Upper lobe of left lung (tissue), 6 donors: Measurements from ENCODE around the gene CD200R1L. TPM values are rescaled to one million over a fixed set of nuclear protein-coding genes. Genes with fewer than 3 reads are reported as not detected.

ENCODE experiments used
- ATAC-seq, 2 donors: fragments of 200-7000 bp; cut with Tn5 transposase; one replicate each; pipeline ENCODE4 v1.9.1; 2022; ENCODE audit warnings: mild to moderate bottlenecking in 2 of 2, moderate library complexity in 2 of 2; ENCODE audit not compliant: low FRiP score in 2 of 2
- DNase-seq, 2 donors: peaks; one replicate each; pipeline ENCODE4 v3.0.0-alpha.2; 2019 to 2020
- H3K27ac ChIP-seq, 4 donors: fragments of 200-600 bp; sonication (generic); one replicate each; pipeline ENCODE4 v1.5.1; 2016 to 2019
- H3K27me3 ChIP-seq, 4 donors: fragments of 200-600 bp; sonication (generic); one replicate each; pipeline ENCODE4 v1.5.1; 2017 to 2019
- H3K36me3 ChIP-seq, 4 donors: fragments of 200-600 bp; sonication (generic); one replicate each; pipeline ENCODE4 v1.5.1; 2016 to 2019
- H3K4me1 ChIP-seq, 4 donors: fragments of 200-600 bp; sonication (generic); one replicate each; pipeline ENCODE4 v1.5.1; 2018 to 2019
- H3K4me3 ChIP-seq, 4 donors: fragments of 200-600 bp; sonication (generic); one replicate each; pipeline ENCODE4 v1.5.1; 2017 to 2019; ENCODE audit warnings: mild to moderate bottlenecking in 2 of 4, moderate library complexity in 1 of 4
- H3K9me3 ChIP-seq, 4 donors: fragments of 200-600 bp; sonication (generic); one replicate each; pipeline ENCODE4 v1.5.1; 2018 to 2019
- CTCF ChIP-seq, 6 experiments: fragments of 450-650 bp in 4 of 6; fragments of 200-600 bp in 2 of 6; sonication (generic) in 2 of 6; IDR thresholded peaks; one replicate each; pipeline ENCODE4 v1.5.1; 2016 to 2019; ENCODE audit warnings: antibody characterized with exemption in 6 of 6
- EP300 ChIP-seq, 4 donors: sonication (generic); formaldehyde crosslinking; IDR thresholded peaks; one replicate each; pipeline ENCODE4 v1.5.1; 2017; ENCODE audit warnings: antibody characterized with exemption in 4 of 4, control low read depth in 2 of 4
- POLR2A ChIP-seq, 4 donors: fragments of 450-650 bp; IDR thresholded peaks; one replicate each; pipeline ENCODE4 v1.5.1; 2016 to 2017; ENCODE audit warnings: antibody characterized with exemption in 4 of 4, mild to moderate bottlenecking in 2 of 4
- POLR2AphosphoS5 ChIP-seq, 2 donors: sonication (generic); formaldehyde crosslinking; IDR thresholded peaks; one replicate each; pipeline ENCODE4 v1.5.1; 2017; ENCODE audit warnings: antibody characterized with exemption in 2 of 2
- WGBS, 2 donors: methylation state at CpG; one replicate each; pipeline ENCODE4 v1.1.5; 2017 to 2018; 5-methylcytosine and 5-hydroxymethylcytosine counted together
- total RNA-seq, 6 donors: library from RNA; depleted of rRNA in 4 of 6; stranded (reverse); fragments of >200 nt in 4 of 6; gene quantifications; one replicate each; pipeline versions ENCODE4 v1.1.0 to v1.2.1, GENCODE V29; 2016 to 2021
- donor health status: DM: no; HTN: no; CAD: no; lungs with moderate emphysema.
- donor health status: DM: no; HTN: yes; CAD: no; lungs with severe emphysema.

CD200R1L gene
- total RNA-seq, 6 donors from 2014 or later = not detected

- H3K36me3 ChIP-seq = no peaks in the 10 kb centered on the region
- H3K27ac ChIP-seq = no peak overlapping the region
- no peaks in the 10 kb centered on the region for H3K4me1 ChIP-seq
- no peak for TF ChIP-seq EP300 (IDR thresholded peaks at IDR 0.05)
- TF ChIP-seq POLR2A (IDR thresholded peaks at IDR 0.05) = no peak
- TF ChIP-seq CTCF (IDR thresholded peaks at IDR 0.05) = no peak
- TF ChIP-seq POLR2AphosphoS5 (IDR thresholded peaks at IDR 0.05) = no peak
- H3K9me3 ChIP-seq = no peaks in the 10 kb centered on the region
- WGBS, 2 donors = 68 to 81% methylated on average over 1 of the region's 1 CpG
- no peak overlapping the region for H3K4me3 ChIP-seq
- ATAC-seq (no peak), DNase-seq (no peak)
- no peaks in the 10 kb centered on the region for H3K27me3 ChIP-seq
These were observed 892 bp downstream of the CD200R1L start for GRCh38 chr3:112845772-112846171.

- H3K4me3 ChIP-seq = no peak overlapping the region
- DNase-seq = no peak
- no peak overlapping the region for H3K27ac ChIP-seq
- H3K4me1 ChIP-seq = no peaks in the 10 kb centered on the region
- no peaks in the 10 kb centered on the region for H3K27me3 ChIP-seq
- 81 to 84% methylated on average over 4 of the region's 4 CpGs for WGBS, 2 donors
- TF ChIP-seq POLR2A (IDR thresholded peaks at IDR 0.05) (no peak), POLR2AphosphoS5 (IDR thresholded peaks at IDR 0.05) (no peak), EP300 (IDR thresholded peaks at IDR 0.05) (no peak), CTCF (IDR thresholded peaks at IDR 0.05) (no peak)
- no peaks in the 10 kb centered on the region for H3K9me3 ChIP-seq
- no peak for ATAC-seq
- H3K36me3 ChIP-seq = no peaks in the 10 kb centered on the region
These were observed 17.6 kb downstream of the CD200R1L start for GRCh38 chr3:112829046-112829445.

DNA sequence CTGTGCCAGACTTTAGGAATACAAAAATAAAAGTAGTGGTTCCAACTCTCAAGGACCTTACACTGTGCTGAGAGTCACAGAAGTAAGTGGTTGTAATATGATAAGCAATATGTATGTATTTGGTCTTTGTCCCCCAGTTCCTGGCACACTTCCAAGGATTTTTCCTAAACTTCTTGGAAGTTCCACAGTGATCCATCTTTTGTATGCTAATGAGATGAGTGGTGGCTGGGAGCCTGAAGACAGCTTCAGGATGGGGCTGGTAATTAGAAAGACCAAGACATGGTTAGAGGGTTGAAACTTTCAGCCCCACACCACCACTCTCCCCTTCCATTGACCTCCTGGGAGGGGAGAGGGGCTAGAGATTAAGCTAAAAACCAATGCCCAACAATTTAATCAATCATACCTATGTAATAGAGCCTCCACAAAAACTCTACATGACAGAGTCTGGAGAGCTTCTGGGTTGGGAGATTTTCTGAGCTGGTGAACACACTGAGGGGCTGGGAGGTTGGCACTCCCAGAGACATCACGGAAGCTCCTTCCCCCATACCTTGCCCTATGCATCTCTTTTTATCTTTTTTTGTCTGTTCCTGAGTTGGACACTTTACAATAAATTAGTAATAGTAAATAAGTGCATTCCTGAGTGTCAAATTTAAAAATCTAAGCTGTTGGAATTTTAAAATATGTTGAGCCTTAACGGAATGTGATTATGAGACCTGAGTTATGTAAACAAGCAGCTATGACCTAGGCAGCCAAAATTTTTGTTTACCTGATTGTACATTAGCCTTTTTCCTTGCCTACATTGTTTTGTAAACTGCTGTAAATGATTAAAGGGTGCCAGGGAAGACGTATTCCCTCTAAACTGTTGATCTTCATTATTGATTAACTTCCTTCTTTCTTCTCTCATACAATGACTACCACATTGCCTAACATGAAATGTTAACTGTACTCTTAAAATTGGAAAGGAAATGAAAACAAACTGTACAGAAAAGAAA lies 24.3 kb downstream of the CD200R1L start:
- WGBS, 2 donors = 49 to 57% methylated on average over 3 of the region's 3 CpGs
- DNase-seq (no peak), ATAC-seq (no peak)
- H3K27ac ChIP-seq = no peak overlapping the region
- no peaks in the 10 kb centered on the region for H3K36me3 ChIP-seq
- H3K27me3 ChIP-seq = no peaks in the 10 kb centered on the region
- no peak overlapping the region for H3K4me3 ChIP-seq
- TF ChIP-seq CTCF (IDR thresholded peaks at IDR 0.05) (no peak), POLR2AphosphoS5 (IDR thresholded peaks at IDR 0.05) (no peak), EP300 (IDR thresholded peaks at IDR 0.05) (no peak), POLR2A (IDR thresholded peaks at IDR 0.05) (no peak)
- no peaks in the 10 kb centered on the region for H3K4me1 ChIP-seq
- no peaks in the 10 kb centered on the region for H3K9me3 ChIP-seq

DNA sequence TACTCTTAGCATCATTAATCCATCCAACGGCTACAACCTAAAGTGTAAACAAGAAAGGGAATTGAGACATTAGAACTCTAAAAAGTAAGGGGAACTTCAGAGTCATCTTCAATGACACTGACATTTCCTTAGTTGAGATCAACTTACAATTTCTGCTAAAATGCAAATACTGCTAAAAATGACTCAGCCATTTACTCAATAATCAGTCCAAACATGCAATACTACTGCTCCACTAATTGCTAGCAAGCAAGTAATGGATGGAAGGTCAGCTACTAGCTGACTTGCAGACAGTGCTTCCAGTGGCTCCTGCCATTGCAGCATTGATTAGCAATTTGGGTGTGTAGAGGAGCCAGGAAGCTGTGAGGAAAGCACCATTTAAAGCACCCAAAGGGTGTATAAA lies 28.4 kb downstream of the CD200R1L start:
- Histone ChIP-seq H3K4me3 (no peak overlapping the region), H3K36me3 (no peaks in the 10 kb centered on the region), H3K27me3 (no peaks in the 10 kb centered on the region), H3K27ac (no peak overlapping the region), H3K4me1 (peaks cover 0 to 9% (median 0%) of the 10 kb centered on the region in 4 donors), H3K9me3 (no peaks in the 10 kb centered on the region)
- 68 to 81% methylated on average over 1 of the region's 1 CpG for WGBS, 2 donors
- TF ChIP-seq CTCF (IDR thresholded peaks at IDR 0.05) = no peak
- TF ChIP-seq POLR2A (IDR thresholded peaks at IDR 0.05) = no peak
- TF ChIP-seq EP300 (IDR thresholded peaks at IDR 0.05) = no peak
- no peak for TF ChIP-seq POLR2AphosphoS5 (IDR thresholded peaks at IDR 0.05)
- no peak for DNase-seq
- ATAC-seq = no peak
